Fibroblast of lung (primary cell): ENCODE data around the gene SYT14.

ENCODE experiments used
- EZH2 ChIP-seq: IDR thresholded peaks from 2 replicates; pipeline ENCODE4 v1.5.1; 2012; ENCODE audit warnings: low read length, control low read depth, mild to moderate bottlenecking; ENCODE audit errors: missing control alignments
- TF ChIP-seq, protein P1 (sequence below), 2 donors: IDR thresholded peaks in 1 of 2; conservative IDR thresholded peaks in 1 of 2; 1 replicate in 1 of 2; 2 replicates in 1 of 2; pipeline ENCODE4 v1.5.1; 2011 to 2012; ENCODE audit warnings: low read length in 2 of 2, control low read depth in 1 of 2, inconsistent platforms in 1 of 2, low read depth in 1 of 2, mild to moderate bottlenecking in 1 of 2

DNA sequence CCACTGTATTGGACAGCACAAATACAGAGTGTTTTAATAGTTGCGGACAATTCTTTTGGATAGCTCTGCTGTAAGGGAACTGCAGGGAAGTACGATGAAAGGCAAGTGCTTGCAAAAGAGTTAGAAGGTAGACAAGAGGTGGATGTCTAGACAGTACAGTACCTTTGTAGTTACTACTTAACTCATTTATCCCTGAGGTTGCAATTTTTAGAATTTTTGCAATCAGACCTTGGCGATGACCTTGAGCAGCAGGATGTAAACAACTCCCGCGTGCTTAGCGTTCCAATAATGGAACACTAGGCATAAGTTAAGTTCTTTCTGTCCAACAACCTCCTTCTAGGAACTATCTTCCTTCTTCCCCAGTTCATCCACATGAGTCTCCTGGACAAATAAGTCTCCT lies 1.9 kb upstream of the SYT14 start:
- TF ChIP-seq, protein P1, sequence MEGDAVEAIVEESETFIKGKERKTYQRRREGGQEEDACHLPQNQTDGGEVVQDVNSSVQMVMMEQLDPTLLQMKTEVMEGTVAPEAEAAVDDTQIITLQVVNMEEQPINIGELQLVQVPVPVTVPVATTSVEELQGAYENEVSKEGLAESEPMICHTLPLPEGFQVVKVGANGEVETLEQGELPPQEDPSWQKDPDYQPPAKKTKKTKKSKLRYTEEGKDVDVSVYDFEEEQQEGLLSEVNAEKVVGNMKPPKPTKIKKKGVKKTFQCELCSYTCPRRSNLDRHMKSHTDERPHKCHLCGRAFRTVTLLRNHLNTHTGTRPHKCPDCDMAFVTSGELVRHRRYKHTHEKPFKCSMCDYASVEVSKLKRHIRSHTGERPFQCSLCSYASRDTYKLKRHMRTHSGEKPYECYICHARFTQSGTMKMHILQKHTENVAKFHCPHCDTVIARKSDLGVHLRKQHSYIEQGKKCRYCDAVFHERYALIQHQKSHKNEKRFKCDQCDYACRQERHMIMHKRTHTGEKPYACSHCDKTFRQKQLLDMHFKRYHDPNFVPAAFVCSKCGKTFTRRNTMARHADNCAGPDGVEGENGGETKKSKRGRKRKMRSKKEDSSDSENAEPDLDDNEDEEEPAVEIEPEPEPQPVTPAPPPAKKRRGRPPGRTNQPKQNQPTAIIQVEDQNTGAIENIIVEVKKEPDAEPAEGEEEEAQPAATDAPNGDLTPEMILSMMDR (conservative IDR thresholded peaks at IDR 0.05 in 1 of 2, IDR thresholded peaks at IDR 0.05 in 1 of 2; ENCODE audit: low read depth in 1 of 2, low read length in 2 of 2) = no peak
- TF ChIP-seq EZH2 = no peak
